Kidney (tissue), 14 donors: ENCODE data around the gene HMGA1. TPM values are rescaled to one million over a fixed set of nuclear protein-coding genes. Genes with fewer than 3 reads are reported as not detected.

Experiments used
- DNase-seq, 5 donors: peaks; one replicate each; pipeline ENCODE4 v3.0.0-alpha.2; 2013 to 2020
- FAIRE-seq: peaks from 2 replicates; lab custom pipeline; 2012; peaks lifted over from hg19 to GRCh38; lab: Jason Lieb, UNC
- H3K27ac ChIP-seq, 2 donors: one replicate each; pipeline ENCODE4 v1.7.0; 2013; ENCODE audit warnings: low read depth in 2 of 2, low read length in 2 of 2, inconsistent platforms in 1 of 2
- H3K27me3 ChIP-seq: one replicate; pipeline ENCODE4 v1.7.1; 2013; ENCODE audit warnings: low read length, inconsistent platforms; ENCODE audit not compliant: control insufficient read depth, insufficient read depth
- H3K36me3 ChIP-seq, 3 donors: one replicate each; pipeline versions ENCODE4 v1.7.0 to v1.7.1; 2013; ENCODE audit warnings: low read length in 3 of 3, control low read depth in 1 of 3, inconsistent platforms in 1 of 3; ENCODE audit not compliant: insufficient read depth in 3 of 3, control insufficient read depth in 2 of 3
- H3K4me1 ChIP-seq, 3 donors: one replicate each; pipeline versions ENCODE4 v1.7.0 to v1.7.1; 2013; ENCODE audit warnings: low read length in 3 of 3, inconsistent platforms in 1 of 3, low read depth in 1 of 3; ENCODE audit not compliant: control insufficient read depth in 2 of 3, insufficient read depth in 2 of 3
- H3K4me3 ChIP-seq, 3 donors: one replicate each; pipeline versions ENCODE4 v1.7.0 to v1.8.1; 2013; ENCODE audit warnings: low read length in 3 of 3, control low read depth in 1 of 3, inconsistent platforms in 1 of 3
- H3K9ac ChIP-seq, 3 donors: one replicate each; pipeline versions ENCODE4 v1.7.0 to v1.7.1; 2013; ENCODE audit warnings: low read length in 3 of 3, control low read depth in 1 of 3, inconsistent platforms in 1 of 3
- H3K9me3 ChIP-seq, 3 donors: one replicate each; pipeline versions ENCODE4 v1.7.0 to v1.7.1; 2013; ENCODE audit warnings: low read length in 3 of 3, control low read depth in 1 of 3, inconsistent platforms in 1 of 3; ENCODE audit not compliant: control insufficient read depth in 2 of 3, insufficient read depth in 1 of 3
- intact Hi-C: fragments of 100-400 bp; cut with DNase I; formaldehyde crosslinking; loops from one replicate; pipeline ENCODE4 v1.11.1; 2022
- polyA plus RNA-seq: library from polyadenylated mRNA; stranded (reverse); fragments of 350-450 nt; fragmentation: Illumina TruSeq; extraction: RNeasy Lipid Tissue Mini Kit (QIAGEN cat#74804); gene quantifications from one replicate; pipeline ENCODE4 v1.2.3, GENCODE V29; 2014; ENCODE audit warnings: low read depth, low replicate concordance; ENCODE audit not compliant: insufficient read depth
- total RNA-seq: library from RNA; stranded (reverse); fragmentation: NEBNext Ultra II Directional; extraction: Animal tissue kit (Norgen Biotek cat#: 25700); gene quantifications from one replicate; pipeline ENCODE4 v1.2.1, GENCODE V29; 2021
- TF ChIP-seq, protein P1 (sequence below): IDR thresholded peaks from 3 replicates; pipeline ENCODE4 v1.5.1; 2012; ENCODE audit warnings: mild to moderate bottlenecking, moderate library complexity, borderline replicate concordance; ENCODE audit not compliant: insufficient read depth; ENCODE audit errors: extremely low read depth
- donor health status: control.
- donor health status: control.
- donor health status: control.
- donor health status: control.
- donor health status: control.
- donor health status: DM: yes; HTN: yes; CAD: no.
- donor health status: Normal renal cell carcinoma (clear cell type).

Gene HMGA1
- total and polyA plus RNA-seq, 2 donors from 2014 or later: 27.1 to 46.5 TPM

- H3K9me3 ChIP-seq: no peaks in the 10 kb centered on the region
- DNase-seq: peak in 1 of 5 donors; percentile 39
Measured at GRCh38 chr6:34230653-34231371, 5.9 kb upstream of the HMGA1 start.

GRCh38 chr6:34231566-34232336, 4.9 kb upstream of the HMGA1 start:
- no peak overlapping the region for H3K4me3 ChIP-seq
- no peak overlapping the region for H3K27ac ChIP-seq
- peaks cover 0 to 4% (median 0%) of the 10 kb centered on the region in 3 donors for H3K4me1 ChIP-seq
- H3K27me3 ChIP-seq: no peaks in the 10 kb centered on the region
- intact Hi-C loops: no loop called here
- H3K9ac ChIP-seq: no peak overlapping the region
- TF ChIP-seq, protein P1, sequence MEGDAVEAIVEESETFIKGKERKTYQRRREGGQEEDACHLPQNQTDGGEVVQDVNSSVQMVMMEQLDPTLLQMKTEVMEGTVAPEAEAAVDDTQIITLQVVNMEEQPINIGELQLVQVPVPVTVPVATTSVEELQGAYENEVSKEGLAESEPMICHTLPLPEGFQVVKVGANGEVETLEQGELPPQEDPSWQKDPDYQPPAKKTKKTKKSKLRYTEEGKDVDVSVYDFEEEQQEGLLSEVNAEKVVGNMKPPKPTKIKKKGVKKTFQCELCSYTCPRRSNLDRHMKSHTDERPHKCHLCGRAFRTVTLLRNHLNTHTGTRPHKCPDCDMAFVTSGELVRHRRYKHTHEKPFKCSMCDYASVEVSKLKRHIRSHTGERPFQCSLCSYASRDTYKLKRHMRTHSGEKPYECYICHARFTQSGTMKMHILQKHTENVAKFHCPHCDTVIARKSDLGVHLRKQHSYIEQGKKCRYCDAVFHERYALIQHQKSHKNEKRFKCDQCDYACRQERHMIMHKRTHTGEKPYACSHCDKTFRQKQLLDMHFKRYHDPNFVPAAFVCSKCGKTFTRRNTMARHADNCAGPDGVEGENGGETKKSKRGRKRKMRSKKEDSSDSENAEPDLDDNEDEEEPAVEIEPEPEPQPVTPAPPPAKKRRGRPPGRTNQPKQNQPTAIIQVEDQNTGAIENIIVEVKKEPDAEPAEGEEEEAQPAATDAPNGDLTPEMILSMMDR: no peak
- FAIRE-seq (no peak), DNase-seq (peak in 1 of 5 donors; percentile 54)
- H3K9me3 ChIP-seq: no peaks in the 10 kb centered on the region
- H3K36me3 ChIP-seq: no peaks in the 10 kb centered on the region

More at GRCh38 chr6:34230653-34231371, 5.9 kb upstream of the HMGA1 start:
- intact Hi-C loops: no loop called here
- H3K4me1 ChIP-seq: no peaks in the 10 kb centered on the region
- H3K27ac ChIP-seq: no peak overlapping the region
- no peak overlapping the region for H3K4me3 ChIP-seq
- FAIRE-seq: no peak
- TF ChIP-seq, protein P1: no peak
- H3K27me3 ChIP-seq: no peaks in the 10 kb centered on the region
- no peaks in the 10 kb centered on the region for H3K36me3 ChIP-seq
- no peak overlapping the region for H3K9ac ChIP-seq

DNA sequence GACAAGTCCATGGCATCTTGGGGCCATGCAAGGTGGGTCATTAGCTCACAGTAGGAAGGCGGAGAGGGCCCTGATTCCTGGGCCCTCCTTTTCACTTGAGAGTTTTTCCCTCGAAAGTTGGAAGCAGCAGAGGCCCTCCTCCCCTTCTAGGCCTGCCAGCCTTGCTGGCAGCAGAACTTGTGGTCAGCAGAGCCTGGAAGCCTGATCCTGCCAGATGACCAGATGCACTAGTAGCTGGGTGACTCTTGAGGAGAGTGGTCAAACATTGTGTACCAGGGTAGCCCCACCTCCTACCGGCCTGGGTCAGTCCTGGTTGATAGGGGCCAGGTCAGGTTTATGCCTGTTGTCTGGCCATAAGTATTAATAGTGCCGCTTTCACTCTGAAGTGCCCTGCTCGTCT, 3.8 kb upstream of the HMGA1 start:
- peaks cover 0 to 4% (median 0%) of the 10 kb centered on the region in 3 donors for H3K4me1 ChIP-seq
- FAIRE-seq: no peak
- no peak overlapping the region for H3K9ac ChIP-seq
- H3K9me3 ChIP-seq: no peaks in the 10 kb centered on the region
- DNase-seq: peak in 1 of 5 donors; percentile 42
- no peak overlapping the region for H3K4me3 ChIP-seq
- H3K36me3 ChIP-seq: no peaks in the 10 kb centered on the region
- H3K27ac ChIP-seq: no peak overlapping the region
- TF ChIP-seq, protein P1: no peak
- no peaks in the 10 kb centered on the region for H3K27me3 ChIP-seq
- intact Hi-C loops: no loop called here
